ENCODE measurements around the gene IGIP. TPM values are rescaled to one million over a fixed set of nuclear protein-coding genes. Genes with fewer than 3 reads are reported as not detected.
A peak's percentile ranks its signal among the peaks of the same experiment; 100 is the strongest.

The IGIP gene
- total RNA-seq, 1 donor from 2014 or later, result 2.4 TPM

GRCh38 chr5:140090251-140090650 lies 35.5 kb upstream of the IGIP start:
- Histone ChIP-seq H3K4me1 (ENCODE audit: insufficient read depth, low read length) (no peaks in the 10 kb centered on the region), H3K9me3 (ENCODE audit: insufficient read depth, low read depth, low read length) (no peaks in the 10 kb centered on the region), H2AFZ (ENCODE audit: low read depth, low read length) (no peak overlapping the region), H3K4me3 (ENCODE audit: insufficient read depth, low read depth, low read length) (no peak overlapping the region), H3K27me3 (ENCODE audit: insufficient read depth, low read length) (peaks cover 12% of the 10 kb centered on the region), H3K79me2 (ENCODE audit: insufficient read depth, low read length) (no peaks in the 10 kb centered on the region), H3K4me2 (ENCODE audit: low read length) (no peak overlapping the region), H4K20me1 (ENCODE audit: insufficient read depth, low read length) (no peaks in the 10 kb centered on the region), H3K9ac (ENCODE audit: low read length) (no peak overlapping the region), H3K27ac (ENCODE audit: low read depth, low read length) (no peak overlapping the region), H3K36me3 (ENCODE audit: insufficient read depth, low read length) (no peaks in the 10 kb centered on the region)
- no peak overlapping the region for H3K27ac Mint-ChIP-seq (ENCODE audit: unreplicated experiment)
- H3K36me3 Mint-ChIP-seq (ENCODE audit: low read depth, unreplicated experiment), result no peaks in the 10 kb centered on the region
- TF ChIP-seq, protein P1, sequence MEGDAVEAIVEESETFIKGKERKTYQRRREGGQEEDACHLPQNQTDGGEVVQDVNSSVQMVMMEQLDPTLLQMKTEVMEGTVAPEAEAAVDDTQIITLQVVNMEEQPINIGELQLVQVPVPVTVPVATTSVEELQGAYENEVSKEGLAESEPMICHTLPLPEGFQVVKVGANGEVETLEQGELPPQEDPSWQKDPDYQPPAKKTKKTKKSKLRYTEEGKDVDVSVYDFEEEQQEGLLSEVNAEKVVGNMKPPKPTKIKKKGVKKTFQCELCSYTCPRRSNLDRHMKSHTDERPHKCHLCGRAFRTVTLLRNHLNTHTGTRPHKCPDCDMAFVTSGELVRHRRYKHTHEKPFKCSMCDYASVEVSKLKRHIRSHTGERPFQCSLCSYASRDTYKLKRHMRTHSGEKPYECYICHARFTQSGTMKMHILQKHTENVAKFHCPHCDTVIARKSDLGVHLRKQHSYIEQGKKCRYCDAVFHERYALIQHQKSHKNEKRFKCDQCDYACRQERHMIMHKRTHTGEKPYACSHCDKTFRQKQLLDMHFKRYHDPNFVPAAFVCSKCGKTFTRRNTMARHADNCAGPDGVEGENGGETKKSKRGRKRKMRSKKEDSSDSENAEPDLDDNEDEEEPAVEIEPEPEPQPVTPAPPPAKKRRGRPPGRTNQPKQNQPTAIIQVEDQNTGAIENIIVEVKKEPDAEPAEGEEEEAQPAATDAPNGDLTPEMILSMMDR (IDR thresholded peaks at IDR 0.05; ENCODE audit: insufficient read depth, low read depth, low read length), result no peak
- no peak for FAIRE-seq
- DNase-seq (ENCODE audit: low read depth), result no peak
- H3K9me3 Mint-ChIP-seq (ENCODE audit: unreplicated experiment), result peaks cover 24% of the 10 kb centered on the region
- H3K27me3 Mint-ChIP-seq (ENCODE audit: low read depth, unreplicated experiment), result peaks cover 16% of the 10 kb centered on the region
- no peaks in the 10 kb centered on the region for H3K4me1 Mint-ChIP-seq (ENCODE audit: low read depth, unreplicated experiment)
- no peak overlapping the region for H3K4me3 Mint-ChIP-seq (ENCODE audit: unreplicated experiment)

DNA sequence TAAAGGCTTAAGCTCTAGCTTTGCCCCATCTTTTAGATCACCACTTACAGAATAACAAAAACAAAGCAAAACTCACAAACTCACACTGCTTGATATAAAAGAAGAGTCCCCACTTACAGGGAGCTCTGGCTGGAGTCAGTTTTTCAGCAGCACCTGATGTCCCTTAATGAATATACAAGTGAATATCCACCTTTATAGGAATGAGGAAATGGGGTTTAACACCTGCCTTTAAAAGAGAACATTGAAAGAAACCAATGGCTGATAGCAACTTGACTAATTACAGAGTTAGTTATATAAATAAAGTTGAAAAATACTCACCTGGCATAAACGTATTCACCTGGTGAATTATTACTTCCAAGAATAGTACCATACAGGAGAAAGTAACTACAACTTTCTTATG lies 32.6 kb upstream of the IGIP start:
- Histone ChIP-seq H3K36me3 (ENCODE audit: insufficient read depth, low read length) (no peaks in the 10 kb centered on the region), H3K9me3 (ENCODE audit: insufficient read depth, low read depth, low read length) (no peaks in the 10 kb centered on the region), H3K4me1 (ENCODE audit: insufficient read depth, low read length) (no peaks in the 10 kb centered on the region), H3K79me2 (ENCODE audit: insufficient read depth, low read length) (no peaks in the 10 kb centered on the region), H4K20me1 (ENCODE audit: insufficient read depth, low read length) (no peaks in the 10 kb centered on the region), H3K4me3 (ENCODE audit: insufficient read depth, low read depth, low read length) (no peak overlapping the region), H3K4me2 (ENCODE audit: low read length) (no peak overlapping the region), H3K9ac (ENCODE audit: low read length) (no peak overlapping the region), H3K27me3 (ENCODE audit: insufficient read depth, low read length) (peaks cover 8% of the 10 kb centered on the region), H3K27ac (ENCODE audit: low read depth, low read length) (no peak overlapping the region), H2AFZ (ENCODE audit: low read depth, low read length) (no peak overlapping the region)
- no peak overlapping the region for H3K27ac Mint-ChIP-seq (ENCODE audit: unreplicated experiment)
- TF ChIP-seq, protein P1 (IDR thresholded peaks at IDR 0.05; ENCODE audit: insufficient read depth, low read depth, low read length), result no peak
- no peak for TF ChIP-seq EZH2 (IDR thresholded peaks at IDR 0.05; ENCODE audit: insufficient read depth, low read length)
- no peaks in the 10 kb centered on the region for H3K36me3 Mint-ChIP-seq (ENCODE audit: low read depth, unreplicated experiment)
- DNase-seq (ENCODE audit: low read depth) (no peak), FAIRE-seq (no peak)
- peaks cover 19% of the 10 kb centered on the region for H3K27me3 Mint-ChIP-seq (ENCODE audit: low read depth, unreplicated experiment)
- H3K9me3 Mint-ChIP-seq (ENCODE audit: unreplicated experiment), result peaks cover 24% of the 10 kb centered on the region
- no peaks in the 10 kb centered on the region for H3K4me1 Mint-ChIP-seq (ENCODE audit: low read depth, unreplicated experiment)
- H3K4me3 Mint-ChIP-seq (ENCODE audit: unreplicated experiment), result no peak overlapping the region

- peaks cover 24% of the 10 kb centered on the region for H3K9me3 Mint-ChIP-seq (ENCODE audit: unreplicated experiment)
- H3K9me3 ChIP-seq (ENCODE audit: insufficient read depth, low read depth, low read length), result no peaks in the 10 kb centered on the region
- no peaks in the 10 kb centered on the region for H3K4me1 ChIP-seq (ENCODE audit: insufficient read depth, low read length)
- H3K27ac Mint-ChIP-seq (ENCODE audit: unreplicated experiment), result peak overlapping the region; percentile 10
- no peak overlapping the region for H3K4me2 ChIP-seq (ENCODE audit: low read length)
- DNase-seq (ENCODE audit: low read depth) (no peak), FAIRE-seq (no peak)
- peaks cover 19% of the 10 kb centered on the region for H3K27me3 Mint-ChIP-seq (ENCODE audit: low read depth, unreplicated experiment)
- H3K4me3 ChIP-seq (ENCODE audit: insufficient read depth, low read depth, low read length), result no peak overlapping the region
- no peaks in the 10 kb centered on the region for H4K20me1 ChIP-seq (ENCODE audit: insufficient read depth, low read length)
- H2AFZ ChIP-seq (ENCODE audit: low read depth, low read length), result no peak overlapping the region
- no peaks in the 10 kb centered on the region for H3K36me3 ChIP-seq (ENCODE audit: insufficient read depth, low read length)
- H3K27ac ChIP-seq (ENCODE audit: low read depth, low read length), result no peak overlapping the region
- H3K79me2 ChIP-seq (ENCODE audit: insufficient read depth, low read length), result no peaks in the 10 kb centered on the region
- H3K4me1 Mint-ChIP-seq (ENCODE audit: low read depth, unreplicated experiment), result no peaks in the 10 kb centered on the region
- peaks cover 8% of the 10 kb centered on the region for H3K27me3 ChIP-seq (ENCODE audit: insufficient read depth, low read length)
- H3K36me3 Mint-ChIP-seq (ENCODE audit: low read depth, unreplicated experiment), result no peaks in the 10 kb centered on the region
- TF ChIP-seq EZH2 (IDR thresholded peaks at IDR 0.05; ENCODE audit: insufficient read depth, low read length), result no peak
- TF ChIP-seq, protein P1 (IDR thresholded peaks at IDR 0.05; ENCODE audit: insufficient read depth, low read depth, low read length), result no peak
- no peak overlapping the region for H3K9ac ChIP-seq (ENCODE audit: low read length)
- H3K4me3 Mint-ChIP-seq (ENCODE audit: unreplicated experiment), result no peak overlapping the region
Measured at GRCh38 chr5:140093866-140094265, 31.9 kb upstream of the IGIP start.

All from astrocyte (in vitro differentiated cells and primary cell).